GM19351 (cell line): ENCODE results near the gene SPATA32.

ENCODE experiments used
- ATAC-seq: cut with Tn5 transposase; IDR thresholded peaks from one replicate; pipeline ENCODE4 v1.9.1; 2021; ENCODE audit warnings: mild to moderate bottlenecking, moderate library complexity; ENCODE audit not compliant: unreplicated experiment

The SPATA32 gene

GRCh38 chr17:45230787-45231480 is 31.0 kb downstream of the SPATA32 start:
- no peak for ATAC-seq

- no peak for ATAC-seq
These were observed 31.5 kb downstream of the SPATA32 start for GRCh38 chr17:45230410-45230786.

- no peak for ATAC-seq
These were observed 32.0 kb downstream of the SPATA32 start for GRCh38 chr17:45229681-45230409.

GRCh38 chr17:45228763-45229539 is 32.9 kb downstream of the SPATA32 start:
- ATAC-seq, result peak; percentile 39

- ATAC-seq, result no peak
These were observed 33.8 kb downstream of the SPATA32 start for GRCh38 chr17:45227926-45228762.

GRCh38 chr17:45227101-45227925 is 34.6 kb downstream of the SPATA32 start:
- no peak for ATAC-seq

GRCh38 chr17:45226576-45226975 is 35.3 kb downstream of the SPATA32 start:
- no peak for ATAC-seq

GRCh38 chr17:45225964-45226530 is 35.8 kb downstream of the SPATA32 start:
- ATAC-seq, result peak; percentile 39

- ATAC-seq, result no peak
These were observed 36.7 kb downstream of the SPATA32 start for GRCh38 chr17:45225051-45225700.

GRCh38 chr17:45224671-45225050 is 37.2 kb downstream of the SPATA32 start:
- ATAC-seq, result no peak

GRCh38 chr17:45223539-45224528 is 38.1 kb downstream of the SPATA32 start:
- no peak for ATAC-seq

GRCh38 chr17:45222996-45223538 is 38.8 kb downstream of the SPATA32 start:
- ATAC-seq, result no peak

GRCh38 chr17:45222289-45222995 is 39.5 kb downstream of the SPATA32 start:
- ATAC-seq, result no peak

- no peak for ATAC-seq
These were observed 39.9 kb downstream of the SPATA32 start for GRCh38 chr17:45222014-45222288.

- no peak for ATAC-seq
These were observed 40.5 kb downstream of the SPATA32 start, which contains the start of gene FMNL1 for GRCh38 chr17:45221081-45222013. Gene FMNL1, plus strand, starts transcription at chr17:45221885. Its CDS starts 240 bp downstream, at chr17:45222125.

- ATAC-seq, result no peak
These were observed 41.8 kb downstream of the SPATA32 start for GRCh38 chr17:45220079-45220478.
